GM18520 (cell line): Measurements from ENCODE around the gene SNRNP48.
A peak's percentile ranks its signal among the peaks of the same experiment; 100 is the strongest.

Experiments used
- ATAC-seq: cut with Tn5 transposase; IDR thresholded peaks from one replicate; pipeline ENCODE4 v1.9.1; 2021; ENCODE audit not compliant: unreplicated experiment

The SNRNP48 gene

GRCh38 chr6:7591770-7592169 is 1.8 kb downstream of the SNRNP48 start:
- no peak for ATAC-seq

- no peak for ATAC-seq
Observed at GRCh38 chr6:7593229-7593628, 3.2 kb downstream of the SNRNP48 start.

GRCh38 chr6:7594579-7595125 is 4.7 kb downstream of the SNRNP48 start:
- no peak for ATAC-seq

GRCh38 chr6:7604003-7604402 is 14.0 kb downstream of the SNRNP48 start:
- ATAC-seq = no peak

- ATAC-seq = no peak
Observed at GRCh38 chr6:7604506-7604905, 14.5 kb downstream of the SNRNP48 start.

- ATAC-seq = no peak
Observed at GRCh38 chr6:7615611-7616383, 25.8 kb downstream of the SNRNP48 start.

- ATAC-seq = peak; percentile 72
Observed at GRCh38 chr6:7617801-7618764, 28.1 kb downstream of the SNRNP48 start.

- ATAC-seq = no peak
Observed at GRCh38 chr6:7621761-7622160, 31.8 kb downstream of the SNRNP48 start.

GRCh38 chr6:7624796-7625710 is 35.1 kb downstream of the SNRNP48 start:
- ATAC-seq = no peak

- ATAC-seq = no peak
Observed at GRCh38 chr6:7628479-7628878, 38.5 kb downstream of the SNRNP48 start.

- no peak for ATAC-seq
Observed at GRCh38 chr6:7628909-7629308, 38.9 kb downstream of the SNRNP48 start.

GRCh38 chr6:7629321-7629720 is 39.3 kb downstream of the SNRNP48 start:
- no peak for ATAC-seq

- ATAC-seq = no peak
Observed at GRCh38 chr6:7630792-7631191, 40.8 kb downstream of the SNRNP48 start.

- ATAC-seq = no peak
Observed at GRCh38 chr6:7631466-7631865, 41.5 kb downstream of the SNRNP48 start.

GRCh38 chr6:7632501-7633290 is 42.7 kb downstream of the SNRNP48 start:
- no peak for ATAC-seq

GRCh38 chr6:7633361-7633760 is 43.4 kb downstream of the SNRNP48 start:
- ATAC-seq = no peak

GRCh38 chr6:7636151-7636550 is 46.2 kb downstream of the SNRNP48 start:
- ATAC-seq = no peak

GRCh38 chr6:7637533-7637932 is 47.5 kb downstream of the SNRNP48 start:
- ATAC-seq = no peak

- ATAC-seq = no peak
Observed at GRCh38 chr6:7639427-7639826, 49.4 kb downstream of the SNRNP48 start.

- no peak for ATAC-seq
Observed at GRCh38 chr6:7640016-7640415, 50.0 kb downstream of the SNRNP48 start.
